Karpas-422 (cell line): ENCODE data around the gene KRTAP9-1. TPM values are rescaled to one million over a fixed set of nuclear protein-coding genes. Genes with fewer than 3 reads are reported as not detected.

Experiments
- DNase-seq: peaks from one replicate; pipeline ENCODE4 v3.0.0-alpha.2; 2015
- H2AFZ ChIP-seq: fragments of 200-600 bp; sonication (generic); 2 replicates; pipeline ENCODE4 v1.6.1; 2014; ENCODE audit warnings: antibody characterized with exemption, low read length, mixed read lengths
- H3K27ac ChIP-seq: fragments of 200-600 bp; sonication (generic); 2 replicates; pipeline ENCODE4 v1.5.1; 2014; ENCODE audit warnings: mild to moderate bottlenecking, low read length, moderate library complexity
- H3K27me3 ChIP-seq: fragments of 200-600 bp; sonication (generic); 2 replicates; pipeline ENCODE4 v1.6.1; 2014; ENCODE audit warnings: low read length, mixed read lengths
- H3K36me3 ChIP-seq: fragments of 200-600 bp; sonication (generic); 2 replicates; pipeline ENCODE4 v1.6.1; 2014; ENCODE audit warnings: low read length, mixed read lengths; ENCODE audit not compliant: insufficient read depth
- H3K4me1 ChIP-seq: fragments of 200-600 bp; sonication (generic); 2 replicates; pipeline ENCODE4 v1.6.1; 2014; ENCODE audit warnings: mild to moderate bottlenecking, low read length, mixed read lengths
- H3K4me2 ChIP-seq: fragments of 200-600 bp; sonication (generic); 2 replicates; pipeline ENCODE4 v1.6.1; 2014; ENCODE audit warnings: low read length, low read depth, mild to moderate bottlenecking; ENCODE audit not compliant: poor library complexity, severe bottlenecking
- H3K4me3 ChIP-seq: fragments of 200-600 bp; sonication (generic); 2 replicates; pipeline ENCODE4 v1.5.1; 2014; ENCODE audit warnings: mild to moderate bottlenecking, antibody characterized with exemption, low read length, mixed read lengths
- H3K79me2 ChIP-seq: fragments of 200-600 bp; sonication (generic); 2 replicates; pipeline ENCODE4 v1.6.1; 2014; ENCODE audit warnings: mild to moderate bottlenecking, low read length, mixed read lengths
- H3K9ac ChIP-seq: fragments of 200-600 bp; sonication (generic); 2 replicates; pipeline ENCODE4 v1.6.0; 2014; ENCODE audit warnings: low read length
- H3K9me2 ChIP-seq: fragments of 200-600 bp; sonication (generic), shearing (Covaris generic); replicated peaks from 2 replicates; pipeline ENCODE4 v1.6.0; 2014; ENCODE audit warnings: mild to moderate bottlenecking, low read length, moderate library complexity; ENCODE audit not compliant: insufficient read depth
- H3K9me3 ChIP-seq: fragments of 300-700, 200-600 bp; sonication (generic); 2 replicates; pipeline ENCODE4 v1.6.1; 2014; ENCODE audit warnings: low read length, mixed read lengths
- H4K20me1 ChIP-seq: fragments of 200-600 bp; sonication (generic); 2 replicates; pipeline ENCODE4 v1.6.1; 2014; ENCODE audit warnings: mild to moderate bottlenecking, antibody characterized with exemption, low read length, low read depth; ENCODE audit not compliant: insufficient read depth
- total RNA-seq: library from RNA; depleted of rRNA; stranded (reverse); fragments of >200 nt; shearing (Covaris generic); gene quantifications from 2 replicates; pipeline ENCODE4 v1.2.3, GENCODE V29; 2014; ENCODE audit warnings: low replicate concordance

Gene KRTAP9-1
- total RNA-seq, 1 experiment from 2014 or later, result not detected

GRCh38 chr17:41190328-41190727 lies 641 bp downstream of the KRTAP9-1 start:
- H3K36me3 ChIP-seq, result no peaks in the 10 kb centered on the region
- H3K9me3 ChIP-seq, result no peaks in the 10 kb centered on the region
- no peaks in the 10 kb centered on the region for H3K79me2 ChIP-seq
- no peak overlapping the region for H3K4me3 ChIP-seq
- no peak overlapping the region for H3K4me2 ChIP-seq
- H3K4me1 ChIP-seq, result no peaks in the 10 kb centered on the region
- no peak overlapping the region for H2AFZ ChIP-seq
- no peak for DNase-seq
- H3K27me3 ChIP-seq, result no peaks in the 10 kb centered on the region
- no peak overlapping the region for H3K27ac ChIP-seq
- H3K9ac ChIP-seq, result no peak overlapping the region
- H3K9me2 ChIP-seq, result no peaks in the 10 kb centered on the region
- no peaks in the 10 kb centered on the region for H4K20me1 ChIP-seq

- no peaks in the 10 kb centered on the region for H3K36me3 ChIP-seq
- H3K4me1 ChIP-seq, result no peaks in the 10 kb centered on the region
- DNase-seq, result no peak
- no peaks in the 10 kb centered on the region for H3K27me3 ChIP-seq
- H2AFZ ChIP-seq, result no peak overlapping the region
- no peaks in the 10 kb centered on the region for H3K79me2 ChIP-seq
- no peak overlapping the region for H3K4me2 ChIP-seq
- no peaks in the 10 kb centered on the region for H3K9me3 ChIP-seq
- no peak overlapping the region for H3K9ac ChIP-seq
- H4K20me1 ChIP-seq, result no peaks in the 10 kb centered on the region
- no peak overlapping the region for H3K27ac ChIP-seq
- no peaks in the 10 kb centered on the region for H3K9me2 ChIP-seq
- H3K4me3 ChIP-seq, result no peak overlapping the region
These were observed 6.4 kb downstream of the KRTAP9-1 start for GRCh38 chr17:41196068-41196467.

- H3K4me1 ChIP-seq, result no peaks in the 10 kb centered on the region
- H3K79me2 ChIP-seq, result no peaks in the 10 kb centered on the region
- no peaks in the 10 kb centered on the region for H3K36me3 ChIP-seq
- DNase-seq, result no peak
- no peak overlapping the region for H3K4me3 ChIP-seq
- H3K27ac ChIP-seq, result no peak overlapping the region
- H3K9me3 ChIP-seq, result no peaks in the 10 kb centered on the region
- H3K4me2 ChIP-seq, result no peak overlapping the region
- no peak overlapping the region for H3K9ac ChIP-seq
- no peaks in the 10 kb centered on the region for H4K20me1 ChIP-seq
- H3K27me3 ChIP-seq, result no peaks in the 10 kb centered on the region
- H3K9me2 ChIP-seq, result no peaks in the 10 kb centered on the region
- H2AFZ ChIP-seq, result no peak overlapping the region
These were observed 9.9 kb downstream of the KRTAP9-1 start for GRCh38 chr17:41199421-41200078.

- Histone ChIP-seq H3K36me3 (no peaks in the 10 kb centered on the region), H2AFZ (no peak overlapping the region), H3K9me3 (no peaks in the 10 kb centered on the region), H3K79me2 (no peaks in the 10 kb centered on the region), H3K4me3 (no peak overlapping the region), H3K4me2 (no peak overlapping the region), H3K27ac (no peak overlapping the region), H4K20me1 (no peaks in the 10 kb centered on the region), H3K9me2 (no peaks in the 10 kb centered on the region), H3K9ac (no peak overlapping the region), H3K27me3 (no peaks in the 10 kb centered on the region), H3K4me1 (no peaks in the 10 kb centered on the region)
- DNase-seq, result no peak
These were observed 22.3 kb downstream of the KRTAP9-1 start for GRCh38 chr17:41211845-41212466.

- Histone ChIP-seq H3K9ac (no peak overlapping the region), H3K79me2 (no peaks in the 10 kb centered on the region), H3K4me3 (no peak overlapping the region), H2AFZ (no peak overlapping the region), H3K27me3 (no peaks in the 10 kb centered on the region), H3K36me3 (no peaks in the 10 kb centered on the region), H3K4me1 (no peaks in the 10 kb centered on the region), H4K20me1 (no peaks in the 10 kb centered on the region), H3K9me2 (no peaks in the 10 kb centered on the region), H3K4me2 (no peak overlapping the region), H3K9me3 (no peaks in the 10 kb centered on the region), H3K27ac (no peak overlapping the region)
- DNase-seq, result no peak
These were observed 23.0 kb downstream of the KRTAP9-1 start for GRCh38 chr17:41212524-41213169.

- Histone ChIP-seq H2AFZ (no peak overlapping the region), H3K9ac (no peak overlapping the region), H3K79me2 (no peaks in the 10 kb centered on the region), H3K36me3 (no peaks in the 10 kb centered on the region), H4K20me1 (no peaks in the 10 kb centered on the region), H3K9me3 (no peaks in the 10 kb centered on the region), H3K9me2 (no peaks in the 10 kb centered on the region), H3K27me3 (no peaks in the 10 kb centered on the region), H3K4me1 (no peaks in the 10 kb centered on the region), H3K4me2 (no peak overlapping the region), H3K27ac (no peak overlapping the region), H3K4me3 (no peak overlapping the region)
- DNase-seq, result no peak
These were observed 26.0 kb downstream of the KRTAP9-1 start for GRCh38 chr17:41215681-41216080.

GRCh38 chr17:41223821-41224220 lies 34.1 kb downstream of the KRTAP9-1 start:
- Histone ChIP-seq H3K4me2 (no peak overlapping the region), H3K36me3 (no peaks in the 10 kb centered on the region), H4K20me1 (no peaks in the 10 kb centered on the region), H3K27ac (no peak overlapping the region), H3K27me3 (no peaks in the 10 kb centered on the region), H3K9me2 (no peaks in the 10 kb centered on the region), H3K9ac (no peak overlapping the region), H3K4me1 (no peaks in the 10 kb centered on the region), H2AFZ (no peak overlapping the region), H3K4me3 (no peak overlapping the region), H3K9me3 (no peaks in the 10 kb centered on the region), H3K79me2 (no peaks in the 10 kb centered on the region)
- DNase-seq, result no peak

- Histone ChIP-seq H3K36me3 (no peaks in the 10 kb centered on the region), H3K9me3 (no peaks in the 10 kb centered on the region), H3K9me2 (no peaks in the 10 kb centered on the region), H3K4me2 (no peak overlapping the region), H3K4me1 (no peaks in the 10 kb centered on the region), H3K4me3 (no peak overlapping the region), H3K27ac (no peak overlapping the region), H4K20me1 (no peaks in the 10 kb centered on the region), H3K79me2 (no peaks in the 10 kb centered on the region), H3K27me3 (no peaks in the 10 kb centered on the region), H3K9ac (no peak overlapping the region), H2AFZ (no peak overlapping the region)
- no peak for DNase-seq
These were observed 36.4 kb downstream of the KRTAP9-1 start for GRCh38 chr17:41226051-41226450.
